ENCODE results near the gene RPL7A.
A peak's percentile ranks its signal among the peaks of the same experiment; 100 is the strongest.

The RPL7A gene

GRCh38 chr9:133344071-133344470 lies 3.9 kb upstream of the RPL7A start:
- H3K4me3 ChIP-seq (ENCODE audit: low read depth, low read length) = no peak overlapping the region
- TF ChIP-seq, protein P1, sequence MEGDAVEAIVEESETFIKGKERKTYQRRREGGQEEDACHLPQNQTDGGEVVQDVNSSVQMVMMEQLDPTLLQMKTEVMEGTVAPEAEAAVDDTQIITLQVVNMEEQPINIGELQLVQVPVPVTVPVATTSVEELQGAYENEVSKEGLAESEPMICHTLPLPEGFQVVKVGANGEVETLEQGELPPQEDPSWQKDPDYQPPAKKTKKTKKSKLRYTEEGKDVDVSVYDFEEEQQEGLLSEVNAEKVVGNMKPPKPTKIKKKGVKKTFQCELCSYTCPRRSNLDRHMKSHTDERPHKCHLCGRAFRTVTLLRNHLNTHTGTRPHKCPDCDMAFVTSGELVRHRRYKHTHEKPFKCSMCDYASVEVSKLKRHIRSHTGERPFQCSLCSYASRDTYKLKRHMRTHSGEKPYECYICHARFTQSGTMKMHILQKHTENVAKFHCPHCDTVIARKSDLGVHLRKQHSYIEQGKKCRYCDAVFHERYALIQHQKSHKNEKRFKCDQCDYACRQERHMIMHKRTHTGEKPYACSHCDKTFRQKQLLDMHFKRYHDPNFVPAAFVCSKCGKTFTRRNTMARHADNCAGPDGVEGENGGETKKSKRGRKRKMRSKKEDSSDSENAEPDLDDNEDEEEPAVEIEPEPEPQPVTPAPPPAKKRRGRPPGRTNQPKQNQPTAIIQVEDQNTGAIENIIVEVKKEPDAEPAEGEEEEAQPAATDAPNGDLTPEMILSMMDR (IDR thresholded peaks at IDR 0.05; ENCODE audit: low read depth, low read length) = no peak

GRCh38 chr9:133344979-133345378 lies 3.0 kb upstream of the RPL7A start:
- H3K4me3 ChIP-seq (ENCODE audit: low read depth, low read length) = no peak overlapping the region

GRCh38 chr9:133345596-133345995 lies 2.4 kb upstream of the RPL7A start:
- TF ChIP-seq, protein P1 (IDR thresholded peaks at IDR 0.05; ENCODE audit: low read depth, low read length) = no peak
- H3K4me3 ChIP-seq (ENCODE audit: low read depth, low read length) = no peak overlapping the region

More at GRCh38 chr9:133344979-133345378, 3.0 kb upstream of the RPL7A start:
- TF ChIP-seq, protein P1 (IDR thresholded peaks at IDR 0.05; ENCODE audit: low read depth, low read length) = no peak

GRCh38 chr9:133346021-133346785 lies 1.8 kb upstream of the RPL7A start:
- TF ChIP-seq, protein P1 (IDR thresholded peaks at IDR 0.05; ENCODE audit: low read depth, low read length) = no peak
- peak overlapping the region; percentile 99 for H3K4me3 ChIP-seq (ENCODE audit: low read depth, low read length)

DNA sequence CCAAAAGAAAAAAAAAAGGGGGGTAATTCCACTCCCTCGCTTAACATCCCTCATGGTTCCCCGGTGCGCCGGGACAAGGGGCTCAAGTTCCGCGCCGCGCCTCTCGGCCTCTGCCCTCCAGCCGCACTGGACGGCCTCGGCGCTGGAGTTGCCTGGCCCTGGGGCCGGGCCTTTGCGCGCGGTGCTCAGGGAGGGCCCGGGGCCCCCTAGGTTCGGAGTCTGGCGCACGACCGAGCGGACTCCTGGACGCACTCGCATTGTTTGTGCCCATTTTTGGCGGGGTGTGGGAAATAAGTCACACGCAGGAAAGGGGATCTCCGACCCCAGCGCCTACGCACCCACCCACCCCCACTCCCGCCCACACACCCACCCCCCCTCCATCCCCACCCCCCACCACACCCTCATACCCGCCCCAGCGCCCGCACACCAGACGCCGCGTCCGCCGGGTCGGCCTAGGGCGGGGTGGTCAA lies 468 bp upstream of the RPL7A start:
- peak overlapping the region; percentile 99 for H3K4me3 ChIP-seq (ENCODE audit: low read depth, low read length)
- TF ChIP-seq, protein P1 (IDR thresholded peaks at IDR 0.05; ENCODE audit: low read depth, low read length) = no peak

- peak overlapping the region; percentile 99 for H3K4me3 ChIP-seq (ENCODE audit: low read depth, low read length)
- TF ChIP-seq, protein P1 (IDR thresholded peaks at IDR 0.05; ENCODE audit: low read depth, low read length) = no peak
Observed at GRCh38 chr9:133348718-133349573, 928 bp downstream of the RPL7A start.
